Motor neuron (in vitro differentiated cells): ENCODE data around the gene CCS. TPM values are rescaled to one million over a fixed set of nuclear protein-coding genes. Genes with fewer than 3 reads are reported as not detected.

Source experiments
- ATAC-seq, 8 experiments: fragments of 200-7000 bp; cut with Tn5 transposase; replicated peaks in 6 of 8; 2 replicates each; pipeline ENCODE4 v1.8.0; 2021; ENCODE audit warnings: mild to moderate bottlenecking in 8 of 8, moderate library complexity in 8 of 8
- H3K27ac ChIP-seq, 2 donors: fragments of 250-450 bp; sonication (Bioruptor Pico); 2 replicates each; pipeline ENCODE4 v1.9.0; 2021; ENCODE audit warnings: antibody characterized with exemption in 2 of 2, mild to moderate bottlenecking in 2 of 2, moderate library complexity in 1 of 2
- H3K4me1 ChIP-seq, 2 donors: fragments of 250-450 bp; sonication (Bioruptor Pico); replicated peaks in 1 of 2; 2 replicates each; pipeline ENCODE4 v1.6.1; 2021; ENCODE audit warnings: antibody characterized with exemption in 2 of 2, mild to moderate bottlenecking in 2 of 2, moderate library complexity in 1 of 2
- H3K4me3 ChIP-seq, 5 donors: fragments of 250-450 bp; sonication (Bioruptor Pico); 2 replicates each; pipeline ENCODE4 v1.9.0; 2021; ENCODE audit warnings: antibody characterized with exemption in 5 of 5, mild to moderate bottlenecking in 5 of 5, moderate library complexity in 4 of 5
- WGBS, 10 experiments: fragments of 450-650 bp; shearing (Covaris generic); methylation state at CpG; one replicate each; pipeline ENCODE4 v1.0.0; 2022; 5-methylcytosine and 5-hydroxymethylcytosine counted together
- in situ Hi-C, 9 experiments: fragments of 400-800 bp; cut with MboI; loops; one replicate each; pipeline ENCODE4 v1.15.0; 2021; ENCODE audit warnings: low sequenced_read_pairs in 9 of 9, low pct_unique_long_range_greater_than_20kb in 2 of 9; ENCODE audit not compliant: unreplicated experiment in 9 of 9
- total RNA-seq, 8 experiments: library from RNA; unstranded; fragments of 300-600 nt; gene quantifications; 2 replicates each; pipeline versions ENCODE4 v1.2.3 to v1.2.4, GENCODE V29; 2022

CCS gene
- total RNA-seq, 8 experiments from 2014 or later = 29.6 to 61.9 (median 36.6) TPM

DNA sequence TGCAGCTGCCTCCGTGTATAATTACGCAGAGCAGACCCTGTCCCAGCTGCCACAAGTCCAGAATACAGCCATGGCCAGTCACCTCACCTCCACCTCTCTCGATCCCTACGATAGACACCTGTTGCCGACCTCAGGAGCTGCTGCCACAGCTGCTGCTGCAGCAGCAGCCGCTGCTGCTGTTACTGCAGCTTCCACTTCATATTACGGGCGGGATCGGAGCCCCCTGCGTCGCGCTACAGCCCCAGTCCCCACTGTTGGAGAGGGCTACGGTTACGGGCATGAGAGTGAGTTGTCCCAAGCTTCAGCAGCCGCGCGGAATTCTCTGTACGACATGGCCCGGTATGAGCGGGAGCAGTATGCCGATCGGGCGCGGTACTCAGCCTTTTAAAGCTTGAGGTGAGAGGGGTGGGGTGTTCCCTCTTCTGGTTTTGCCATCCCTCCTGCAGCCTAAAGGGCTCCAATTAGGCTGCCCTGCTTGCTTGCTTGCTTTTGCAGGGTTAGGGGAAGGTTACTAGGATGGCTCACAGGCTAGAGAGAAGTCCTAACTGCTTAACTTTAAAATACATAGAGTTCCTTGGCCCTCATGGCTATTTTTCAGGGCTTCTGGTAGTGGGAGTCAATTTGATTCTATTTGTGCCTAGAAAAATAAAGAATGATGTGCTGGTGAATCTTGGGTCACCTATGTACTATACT is 50.9 kb downstream of the CCS start:
- peaks cover 53 to 55% of the 10 kb centered on the region in 2 donors for H3K4me1 ChIP-seq

DNA sequence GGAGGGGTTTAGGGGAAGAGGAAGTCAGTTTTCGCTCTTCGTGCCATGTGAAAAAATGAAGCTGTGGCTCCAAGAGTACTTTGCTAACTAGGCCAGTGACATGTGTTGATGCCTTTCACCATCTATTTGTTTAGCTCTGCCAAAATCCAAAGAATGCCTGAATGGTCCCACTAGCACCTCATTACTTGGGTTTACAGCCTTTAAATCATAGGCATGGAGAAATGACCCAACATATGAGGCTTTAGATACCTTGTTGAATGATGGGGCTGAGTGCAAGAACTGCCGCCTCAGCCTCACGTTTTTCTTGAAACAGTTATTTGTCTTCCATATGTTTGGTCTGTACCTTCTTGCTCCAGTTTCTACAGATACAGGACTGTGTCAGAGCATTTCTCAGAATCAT is 53.8 kb downstream of the CCS start:
- H3K4me1 ChIP-seq = peaks cover 32 to 43% of the 10 kb centered on the region in 2 donors
- no peak overlapping the region for H3K4me3 ChIP-seq
- in situ Hi-C loops = no loop called here
- ATAC-seq = no peak
- H3K27ac ChIP-seq = no peak overlapping the region
- 86 to 100% (median 99%) methylated on average over 1 to 4 of the region's 4 CpGs for WGBS, 10 experiments

More for the DNA sequence above, 50.9 kb downstream of the CCS start:
- Histone ChIP-seq H3K4me3 (no peak overlapping the region), H3K27ac (no peak overlapping the region)
- WGBS, 10 experiments = 80 to 99% (median 97%) methylated on average over 2 to 12 of the region's 24 CpGs; no CpG with 5 or more reads in 7 of the 10 experiments
- in situ Hi-C loops = no loop called here
- no peak for ATAC-seq

DNA sequence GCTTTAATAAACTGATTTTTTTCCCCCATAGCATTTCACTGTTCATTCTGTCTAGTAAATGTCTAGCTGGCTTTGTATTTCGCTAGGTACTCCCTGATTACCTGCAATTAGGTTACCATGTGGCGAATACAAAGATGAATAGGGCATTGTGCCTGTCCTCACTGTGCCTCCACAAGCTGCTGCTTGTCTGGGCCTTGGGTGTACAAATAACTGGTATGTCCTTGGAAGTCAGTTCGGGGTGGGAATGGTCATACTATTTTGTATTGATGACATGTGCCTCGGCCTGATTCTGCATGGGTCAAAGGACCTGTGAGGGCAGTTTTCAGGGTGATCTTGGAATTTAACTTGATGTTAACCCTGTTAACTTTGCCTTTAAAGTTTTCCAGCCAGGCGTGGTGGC is 56.9 kb downstream of the CCS start:
- Histone ChIP-seq H3K4me3 (no peak overlapping the region), H3K4me1 (peaks cover 4 to 12% of the 10 kb centered on the region in 2 donors), H3K27ac (no peak overlapping the region)
- 83 to 100% (median 99%) methylated on average over 1 to 5 of the region's 5 CpGs; no CpG with 5 or more reads in 2 of the 10 experiments for WGBS, 10 experiments
- ATAC-seq = no peak
- in situ Hi-C loops = no loop called here

DNA sequence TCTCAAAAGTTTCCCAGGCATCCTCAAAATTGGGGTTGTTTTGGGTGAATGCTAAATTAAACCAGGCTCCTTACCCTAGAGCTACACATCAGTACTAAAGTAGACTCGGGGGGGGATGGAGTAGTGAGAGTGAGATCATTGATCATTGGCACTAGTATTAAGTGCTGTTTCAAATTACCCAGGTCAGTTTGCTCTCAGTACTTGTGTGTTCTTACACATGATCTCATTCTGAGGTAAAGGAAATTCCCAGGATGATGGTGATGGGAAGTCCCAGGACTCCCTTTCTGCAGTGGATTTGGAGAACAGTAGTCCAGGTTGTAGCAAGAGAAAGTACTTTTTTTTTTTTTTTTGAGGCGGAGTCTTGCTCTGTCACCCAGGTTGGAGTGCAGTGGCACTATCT is 58.0 kb downstream of the CCS start:
- ATAC-seq = peak in 1 of 8 experiments; percentile 14
- Histone ChIP-seq H3K4me3 (no peak overlapping the region), H3K4me1 (peaks cover 0 to 3% of the 10 kb centered on the region in 2 donors), H3K27ac (no peak overlapping the region)
- in situ Hi-C loops = no loop called here
- WGBS, 10 experiments = 17 to 100% (median 86%) methylated on average over 1 of the region's 2 CpGs; no CpG with 5 or more reads in 7 of the 10 experiments

GRCh38 chr11:66652651-66653050 is 59.7 kb downstream of the CCS start:
- in situ Hi-C loops = no loop called here
- peak in 2 of 8 experiments; percentile 4 to 9 for ATAC-seq
- WGBS, 10 experiments = 85 to 100% (median 100%) methylated on average over 1 to 6 of the region's 7 CpGs; no CpG with 5 or more reads in 2 of the 10 experiments
- H3K27ac ChIP-seq = no peak overlapping the region
- no peak overlapping the region for H3K4me3 ChIP-seq
- H3K4me1 ChIP-seq = no peaks in the 10 kb centered on the region

DNA sequence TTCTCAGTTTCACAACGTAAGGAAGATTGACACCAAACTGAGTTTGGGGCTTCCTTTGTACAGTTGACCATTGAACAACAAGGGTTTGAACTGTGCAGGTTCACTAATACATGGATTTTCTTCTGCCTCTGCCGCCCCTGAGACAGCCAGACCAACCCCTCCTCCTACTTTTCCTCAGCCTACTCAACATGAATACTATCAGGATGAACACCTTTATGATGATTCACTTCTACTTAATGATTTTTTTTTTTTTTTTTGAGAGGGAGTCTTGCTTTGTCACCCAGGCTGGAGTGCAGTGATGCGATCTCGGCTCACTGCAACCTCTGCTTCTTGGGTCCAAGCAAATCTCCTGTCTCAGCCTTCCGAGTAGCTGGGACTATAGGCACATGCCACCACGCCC is 60.1 kb downstream of the CCS start:
- peak in 4 of 8 experiments; percentile 5 to 25 (median 15) for ATAC-seq
- Histone ChIP-seq H3K4me1 (no peaks in the 10 kb centered on the region), H3K27ac (no peak overlapping the region), H3K4me3 (no peak overlapping the region)
- 66 to 100% (median 93%) methylated on average over 1 to 6 of the region's 6 CpGs for WGBS, 10 experiments
- in situ Hi-C loops = no loop called here

Other genes with a start within 250 kb of the CCS start
- gene BRMS1, start 248.1 kb upstream of the CCS start, total RNA-seq = 10 to 100 TPM; 17.5 to 55.5 (median 34.7) TPM
- 100 to 1,000 TPM in 1 of 8 experiments, 10 to 100 TPM in 7; 18.8 to 161 (median 44.9) TPM for gene B4GAT1, start 245.6 kb upstream of the CCS start, total RNA-seq
- 10 to 100 TPM in 2 of 8 experiments, 1 to 10 TPM in 5, under 1 TPM in 1; 0.56 to 15.7 (median 3.5) TPM for gene SLC29A2, start 221.4 kb upstream of the CCS start, total RNA-seq
- gene NPAS4, start 172.2 kb upstream of the CCS start, total RNA-seq = 10 to 100 TPM in 1 of 8 experiments, 1 to 10 TPM in 2, under 1 TPM in 5; 0.10 to 19.1 (median 0.32) TPM
- gene MRPL11, start 154.3 kb upstream of the CCS start, total RNA-seq = 10 to 100 TPM; 19.5 to 66.0 (median 25.3) TPM
- gene PELI3, start 126.3 kb upstream of the CCS start, total RNA-seq = 10 to 100 TPM in 5 of 8 experiments, 1 to 10 TPM in 3; 5.4 to 16.9 (median 11.1) TPM
- 10 to 100 TPM; 26.3 to 74.9 (median 35.4) TPM for gene DPP3, start 112.8 kb upstream of the CCS start, total RNA-seq
- gene BBS1, start 82.5 kb upstream of the CCS start, total RNA-seq = 10 to 100 TPM; 20.7 to 54.3 (median 27.6) TPM
- gene ZDHHC24, start 47.1 kb upstream of the CCS start, total RNA-seq = 10 to 100 TPM in 2 of 8 experiments, 1 to 10 TPM in 6; 5.2 to 12.7 (median 8.4) TPM
- gene ACTN3, start 46.3 kb upstream of the CCS start, total RNA-seq = under 1 TPM in 4 of 8 experiments, not detected in 4; 0.05 to 0.18 (median 0.10) TPM
- gene CTSF, start 24.6 kb upstream of the CCS start, total RNA-seq = 10 to 100 TPM in 5 of 8 experiments, 1 to 10 TPM in 3; 5.4 to 46.1 (median 22.8) TPM
- under 1 TPM; 0.36 to 0.96 (median 0.67) TPM for gene CCDC87, start 122 bp upstream of the CCS start, total RNA-seq
- 10 to 100 TPM; 31.7 to 88.4 (median 49.3) TPM for gene RBM14, start 23.4 kb downstream of the CCS start, total RNA-seq
- 100 to 1,000 TPM; 122 to 311 (median 170) TPM for gene RBM4, start 45.5 kb downstream of the CCS start, total RNA-seq
- 10 to 100 TPM; 14.9 to 59.5 (median 47.7) TPM for gene RBM4B, start 84.7 kb downstream of the CCS start, total RNA-seq
- gene SPTBN2, start 136.0 kb downstream of the CCS start, total RNA-seq = 10 to 100 TPM in 7 of 8 experiments, 1 to 10 TPM in 1; 2.4 to 99.4 (median 62.6) TPM